Measurements from ENCODE around the gene CLEC2A.
"Not testable (repeated sequence)": the region's sequence is repeated elsewhere in the genome, so short reads cannot be mapped to it uniquely, and the experiment has no call there.

The CLEC2A gene, protein sequence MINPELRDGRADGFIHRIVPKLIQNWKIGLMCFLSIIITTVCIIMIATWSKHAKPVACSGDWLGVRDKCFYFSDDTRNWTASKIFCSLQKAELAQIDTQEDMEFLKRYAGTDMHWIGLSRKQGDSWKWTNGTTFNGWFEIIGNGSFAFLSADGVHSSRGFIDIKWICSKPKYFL

DNA sequence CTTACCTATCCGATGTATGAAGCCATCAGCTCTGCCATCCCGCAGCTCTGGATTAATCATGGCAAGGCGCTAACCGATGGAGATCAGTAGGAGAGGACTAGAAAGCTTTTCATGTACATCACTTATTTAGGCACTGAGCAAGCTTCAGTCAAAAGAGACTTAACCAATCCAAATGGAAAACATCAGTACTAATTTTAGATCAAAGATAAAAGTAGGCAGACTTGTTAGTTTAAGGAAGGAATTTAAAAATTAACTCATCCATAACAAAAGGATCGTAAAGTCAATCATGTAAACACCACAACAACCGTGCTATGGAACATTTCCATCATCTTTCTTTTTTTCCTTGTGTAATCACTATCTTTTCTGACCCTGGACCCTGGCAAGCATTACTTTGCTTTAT lies at the start of gene CLEC2A:
TSS of gene CLEC2A (minus strand) at position 101 of the 400 bp plus-strand sequence. CDS start at position 60, 41 bp downstream.
- DNase-seq = no peak

DNA sequence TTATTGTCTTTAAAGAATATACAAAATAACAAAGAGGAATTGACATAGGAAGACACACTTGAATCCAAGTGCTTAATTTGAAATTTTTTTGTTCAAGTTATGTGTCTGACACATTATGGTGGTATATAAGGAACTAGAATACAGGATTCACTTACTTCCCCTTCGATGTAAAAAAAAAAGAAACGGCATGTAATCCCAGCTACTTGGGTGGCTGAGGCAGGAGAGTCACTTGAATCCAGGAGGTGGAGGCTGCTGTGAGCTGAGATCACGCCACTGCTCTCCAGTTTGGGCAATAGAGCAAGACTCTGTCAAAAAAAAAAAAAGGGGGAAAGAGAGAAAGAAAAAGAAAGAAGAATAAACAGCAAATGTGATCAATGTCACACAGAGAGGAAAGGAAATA lies 48.0 kb upstream of the CLEC2A start:
- no peak for DNase-seq

DNA sequence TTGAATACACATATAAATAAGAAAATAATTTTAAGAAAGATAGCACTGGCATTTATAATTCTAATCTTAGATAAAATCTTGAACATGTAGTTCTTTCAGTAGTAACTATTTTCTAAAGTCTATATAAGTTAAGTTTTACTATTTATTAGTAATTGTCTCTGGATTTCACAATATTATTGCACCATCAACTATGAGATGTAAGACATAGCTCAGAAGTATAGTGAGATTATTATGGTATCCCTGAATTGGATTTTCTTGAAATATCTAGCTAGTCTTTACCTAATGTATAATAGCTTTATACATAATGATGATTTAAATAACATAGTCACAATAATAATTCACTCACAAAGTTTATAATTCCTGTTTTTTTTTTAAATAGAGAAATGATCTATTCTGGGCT lies 45.7 kb upstream of the CLEC2A start:
- DNase-seq = no peak

- not testable (repeated sequence) for DNase-seq
Measured at GRCh38 chr12:9976626-9977025, 44.5 kb upstream of the CLEC2A start.

DNA sequence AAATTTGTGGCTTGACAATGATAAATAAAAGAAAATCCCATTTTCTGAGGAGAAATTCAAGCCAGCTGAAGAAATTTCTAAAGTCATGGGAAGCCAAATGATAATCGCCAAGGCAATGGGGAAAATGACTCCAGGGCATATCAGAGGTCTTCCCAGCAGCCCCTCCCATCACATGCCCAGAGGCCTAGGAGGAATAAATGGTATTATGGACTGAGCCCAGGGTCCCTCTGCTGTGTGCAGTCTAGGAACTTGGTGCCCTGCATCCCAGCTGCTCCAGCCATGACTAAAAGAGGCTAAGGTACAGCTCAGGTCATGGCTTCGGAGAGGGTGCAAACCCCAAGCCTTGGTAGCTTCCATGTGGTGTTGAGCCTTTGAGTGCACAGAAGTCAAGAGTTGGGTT lies 43.4 kb upstream of the CLEC2A start:
- DNase-seq = no peak

DNA sequence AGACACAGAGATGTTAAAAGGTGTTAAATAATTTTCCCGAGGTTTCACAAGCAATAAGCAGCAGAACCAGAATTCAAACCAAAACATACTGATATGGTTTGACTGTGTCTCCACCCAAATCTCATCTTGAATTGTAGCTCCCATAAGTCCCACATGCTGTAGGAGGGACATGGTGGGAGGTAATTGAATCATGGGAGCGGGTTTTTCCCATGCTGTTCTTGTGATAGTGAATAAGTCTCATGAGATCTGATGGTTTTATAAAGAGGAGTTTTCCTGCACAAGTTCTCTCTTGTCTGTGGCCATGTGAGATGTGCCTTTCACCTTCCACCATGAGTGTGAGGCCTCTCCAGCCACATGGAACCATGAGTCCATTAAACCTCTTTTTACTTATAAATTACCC lies 42.6 kb upstream of the CLEC2A start:
- DNase-seq = not testable (repeated sequence)

DNA sequence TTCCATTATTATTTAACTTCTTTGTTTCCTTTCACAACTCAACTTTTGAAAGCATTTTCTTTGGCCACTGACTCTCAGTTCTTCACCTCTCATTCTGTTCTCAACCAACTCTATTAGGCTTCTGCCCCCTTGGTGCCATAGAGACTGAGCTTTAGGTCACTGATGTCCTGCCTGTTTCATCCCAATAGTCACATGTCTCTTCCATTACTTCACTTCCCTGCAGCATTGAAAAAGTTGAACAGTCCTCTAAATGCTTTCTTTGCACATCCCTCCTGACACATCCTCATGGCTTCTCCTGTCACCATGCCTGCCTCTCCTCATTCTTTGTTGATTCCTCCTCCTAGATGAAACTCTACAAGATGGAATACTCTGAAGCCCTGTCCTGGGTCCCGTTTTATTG lies 41.8 kb upstream of the CLEC2A start:
- no peak for DNase-seq

DNA sequence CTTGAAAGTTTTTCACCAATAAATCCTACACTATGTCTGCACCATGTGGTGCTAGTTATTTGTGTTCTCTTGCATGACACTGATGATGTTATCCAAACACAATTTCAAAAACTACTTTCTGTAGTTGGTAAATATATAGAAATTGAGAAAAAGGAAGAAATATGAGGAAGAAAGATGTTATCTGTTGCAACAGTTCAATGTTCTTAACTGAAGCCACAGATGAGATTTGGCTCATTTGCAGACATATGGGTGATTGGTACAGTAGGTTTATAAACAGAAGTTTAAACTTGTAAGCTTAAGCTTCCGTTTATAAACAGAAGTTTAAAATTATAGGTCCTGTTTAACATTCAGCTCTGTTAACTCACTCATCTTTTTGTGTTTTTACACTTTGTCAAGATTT lies 39.0 kb upstream of the CLEC2A start, which contains the start of gene CLEC12A:
TSS of gene CLEC12A (plus strand) at position 229 of the 400 bp plus-strand sequence. CDS start 188 bp downstream, outside the sequence.
- no peak for DNase-seq

- no peak for DNase-seq
Measured at GRCh38 chr12:9969673-9970072, 37.5 kb upstream of the CLEC2A start.

GRCh38 chr12:9961901-9962300 lies 29.7 kb upstream of the CLEC2A start:
- DNase-seq = no peak

- DNase-seq = no peak
Measured at GRCh38 chr12:9961106-9961505, 28.9 kb upstream of the CLEC2A start.

- no peak for DNase-seq
Measured at GRCh38 chr12:9960590-9960989, 28.4 kb upstream of the CLEC2A start.

DNA sequence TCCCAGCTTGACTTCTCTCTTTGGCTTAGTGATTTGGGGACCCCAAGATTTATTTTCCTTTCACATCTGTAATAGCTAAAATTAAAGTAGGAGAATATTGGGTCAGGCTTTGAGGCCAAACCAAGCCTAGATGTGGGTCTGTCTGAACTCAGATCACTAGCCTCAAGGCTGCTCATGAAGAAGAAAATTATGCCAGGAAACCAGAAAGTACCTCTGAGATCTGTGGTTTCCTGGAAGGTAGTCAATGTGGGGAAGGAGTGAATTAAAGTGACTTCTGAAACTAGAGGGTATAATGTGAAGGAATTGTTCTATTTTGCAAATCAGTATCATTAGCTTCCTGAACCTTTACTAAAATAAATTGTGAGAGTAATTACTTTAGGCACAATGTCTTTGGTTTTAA lies 25.7 kb upstream of the CLEC2A start:
- DNase-seq = no peak

DNA sequence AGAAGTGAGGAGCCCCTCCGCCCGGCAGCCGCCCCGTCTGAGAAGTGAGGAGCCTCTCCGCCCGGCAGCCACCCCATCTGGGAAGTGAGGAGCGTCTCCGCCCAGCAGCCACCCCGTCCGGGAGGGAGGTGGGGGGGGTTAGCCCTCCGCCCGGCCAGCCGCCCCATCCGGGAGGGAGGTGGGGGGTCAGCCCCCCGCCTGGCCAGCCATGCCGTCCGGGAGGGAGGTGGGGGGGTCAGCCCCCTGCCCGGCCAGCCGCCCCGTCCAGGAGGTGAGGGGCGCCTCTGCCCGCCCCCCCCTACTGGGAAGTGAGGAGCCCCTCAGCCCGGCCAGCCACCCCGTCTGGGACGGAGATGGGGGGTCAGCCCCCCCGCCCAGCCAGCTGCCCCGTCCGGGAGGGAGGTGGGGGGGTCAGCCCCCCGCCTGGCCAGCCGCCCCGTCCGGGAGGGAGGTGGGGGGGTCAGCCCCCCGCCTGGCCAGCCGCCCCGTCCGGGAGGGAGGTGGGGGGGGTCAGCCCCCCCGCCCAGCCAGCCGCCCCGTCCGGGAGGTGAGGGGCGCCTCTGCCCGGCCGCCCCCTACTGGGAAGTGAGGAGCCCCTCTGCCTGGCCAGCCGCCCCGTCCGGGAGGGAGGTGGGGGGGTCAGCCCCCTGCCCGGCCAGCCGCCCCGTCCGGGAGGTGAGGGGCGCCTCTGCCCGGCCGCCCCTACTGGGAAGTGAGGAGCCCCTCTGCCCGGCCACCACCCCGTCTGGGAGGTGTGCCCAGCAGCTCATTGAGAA lies 21.0 kb upstream of the CLEC2A start:
- not testable (repeated sequence) for DNase-seq

DNA sequence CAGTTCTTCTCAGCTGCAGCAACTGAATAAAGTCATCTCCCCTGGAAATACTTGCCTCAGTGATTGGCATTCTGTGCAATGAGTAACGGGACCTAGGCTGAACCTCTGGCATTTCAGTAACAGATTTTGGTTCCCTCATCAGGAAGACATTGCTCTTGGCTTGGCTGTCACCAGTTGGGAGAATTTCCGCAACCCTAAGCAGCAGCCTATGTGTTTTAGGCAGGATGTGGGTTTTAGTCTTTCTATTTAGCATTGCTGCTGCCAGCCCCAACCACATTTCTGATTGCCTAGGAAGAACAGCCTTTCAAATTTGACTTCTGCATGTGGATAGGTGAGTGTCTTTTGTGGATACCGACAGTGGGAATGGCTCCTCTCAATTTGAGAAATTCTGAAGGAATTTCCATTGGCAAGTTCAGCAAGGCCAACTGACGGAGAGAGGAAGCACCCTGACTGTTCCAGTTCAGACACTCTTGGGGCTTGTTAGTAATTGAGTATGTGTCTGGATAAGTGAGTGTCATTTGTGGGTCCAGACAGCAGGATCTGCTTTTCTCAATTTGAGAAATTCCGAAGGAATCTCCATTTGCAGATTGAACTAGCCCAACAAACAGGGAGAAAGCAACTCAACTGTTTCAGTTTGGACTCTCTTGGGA lies 19.0 kb upstream of the CLEC2A start:
- peak; percentile 66 for DNase-seq

- no peak for DNase-seq
Measured at GRCh38 chr12:9948606-9949296, 16.6 kb upstream of the CLEC2A start.

- no peak for DNase-seq
Measured at GRCh38 chr12:9947674-9948073, 15.5 kb upstream of the CLEC2A start.

DNA sequence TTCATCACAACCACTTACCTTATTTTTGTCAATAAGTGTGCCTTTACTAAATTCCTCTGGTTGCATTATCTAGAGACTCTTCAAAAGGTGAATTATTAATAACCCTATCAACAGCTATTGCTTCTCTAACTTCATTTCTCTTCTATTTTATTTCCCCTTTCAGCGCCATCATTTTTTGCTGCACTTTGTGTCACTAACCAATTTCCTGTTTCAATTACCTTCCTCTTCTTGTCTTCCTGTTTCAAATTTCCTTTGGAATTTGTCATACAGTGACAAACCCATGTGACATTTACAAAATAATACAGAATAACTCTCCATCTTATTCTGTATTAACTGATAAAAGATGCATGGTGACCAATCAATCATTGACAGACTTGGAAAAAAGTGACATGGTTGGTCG lies 12.2 kb upstream of the CLEC2A start:
- no peak for DNase-seq

GRCh38 chr12:9943240-9943639 lies 11.1 kb upstream of the CLEC2A start:
- DNase-seq = no peak

DNA sequence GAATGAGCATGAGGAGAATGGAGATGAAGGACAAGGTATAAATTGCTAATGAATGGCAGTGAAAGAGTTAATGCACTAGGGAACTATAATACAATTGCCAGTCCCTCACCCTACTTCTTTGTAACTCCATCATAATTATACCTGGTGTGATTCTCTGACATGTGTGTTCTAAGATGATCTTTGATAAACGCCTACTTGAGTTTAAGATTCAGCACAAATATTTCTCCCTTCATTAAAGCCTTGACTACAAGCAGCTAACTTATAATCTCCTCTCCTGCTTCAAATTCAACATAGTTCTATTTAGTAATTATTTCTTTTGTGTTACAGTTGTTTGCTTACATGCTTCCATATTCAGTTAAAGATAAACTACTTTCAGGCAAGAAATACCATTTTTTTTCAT lies 9.7 kb upstream of the CLEC2A start:
- no peak for DNase-seq

GRCh38 chr12:9940375-9940774 lies 8.2 kb upstream of the CLEC2A start:
- no peak for DNase-seq

DNA sequence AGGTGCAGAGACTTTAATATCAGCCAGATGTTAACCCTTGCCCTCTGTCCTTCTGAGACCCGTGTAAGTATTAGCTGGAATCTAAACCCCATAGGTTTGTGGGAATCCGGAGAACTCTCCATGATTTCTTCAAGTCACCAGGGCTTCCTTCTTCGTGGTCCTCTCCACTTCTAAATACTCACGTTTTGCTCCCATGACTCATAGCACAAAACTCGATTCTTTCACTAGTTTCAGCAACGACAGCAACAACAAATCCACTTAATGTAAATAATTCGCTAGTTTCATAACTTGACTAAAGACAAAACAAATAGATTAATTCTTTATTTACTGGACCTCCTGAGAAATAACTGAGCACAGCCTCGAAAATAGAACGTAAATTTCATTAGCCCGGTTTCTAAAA lies 4.4 kb upstream of the CLEC2A start:
- no peak for DNase-seq

GRCh38 chr12:9935026-9935425 lies 2.9 kb upstream of the CLEC2A start:
- no peak for DNase-seq

- DNase-seq = no peak
Measured at GRCh38 chr12:9933958-9934357, 1.8 kb upstream of the CLEC2A start.
